Tibial artery (tissue), 4 donors: ENCODE measurements around the gene SULT2B1.
A peak's percentile ranks its signal among the peaks of the same experiment; 100 is the strongest.

Source experiments
- DNase-seq, 2 donors: peaks; one replicate each; pipeline ENCODE4 v3.0.0-alpha.2; 2019
- H3K27ac ChIP-seq, 2 donors: fragments of 200-600 bp; sonication (generic) in 1 of 2; 1 replicate in 1 of 2; 2 replicates in 1 of 2; pipeline ENCODE4 v1.5.1; 2018 to 2019; ENCODE audit warnings: mild to moderate bottlenecking in 1 of 2
- H3K27me3 ChIP-seq, 2 donors: fragments of 200-600 bp; sonication (generic) in 1 of 2; one replicate each; pipeline versions ENCODE4 v1.5.1 to v1.6.0; 2016 to 2019
- H3K36me3 ChIP-seq, 3 donors: fragments of 200-600 bp; sonication (generic) in 2 of 3; one replicate each; pipeline ENCODE4 v1.5.1; 2016 to 2019; ENCODE audit warnings: mild to moderate bottlenecking in 2 of 3
- H3K4me1 ChIP-seq, 4 donors: fragments of 200-600 bp; sonication (generic) in 2 of 4; 1 replicate in 3 of 4; 2 replicates in 1 of 4; pipeline ENCODE4 v1.5.1; 2016 to 2019
- H3K4me3 ChIP-seq, 2 donors: fragments of 200-600 bp; sonication (generic) in 1 of 2; 1 replicate in 1 of 2; 2 replicates in 1 of 2; pipeline ENCODE4 v1.5.1; 2018 to 2019; ENCODE audit warnings: mild to moderate bottlenecking in 2 of 2
- H3K9me3 ChIP-seq, 3 donors: fragments of 200-600 bp; sonication (generic) in 1 of 3; one replicate each; pipeline ENCODE4 v1.5.1; 2016 to 2019
- CTCF ChIP-seq, 2 experiments: fragments of 200-600 bp in 1 of 2; fragments of 450-650 bp in 1 of 2; IDR thresholded peaks; one replicate each; pipeline ENCODE4 v1.5.1; 2017 to 2019; ENCODE audit warnings: antibody characterized with exemption in 2 of 2, mild to moderate bottlenecking in 1 of 2, moderate library complexity in 1 of 2
- intact Hi-C: fragments of 100-400 bp; cut with DNase I; formaldehyde crosslinking; loops from one replicate; pipeline ENCODE4 v1.15.0; 2023; ENCODE audit warnings: low total_unique reads

Gene SULT2B1

GRCh38 chr19:48603001-48603400, 51.0 kb downstream of the SULT2B1 start:
- Histone ChIP-seq H3K36me3 (no peaks in the 10 kb centered on the region), H3K27me3 (peaks cover 0 to 34% of the 10 kb centered on the region in 2 donors), H3K4me3 (no peak overlapping the region), H3K4me1 (no peaks in the 10 kb centered on the region), H3K9me3 (no peaks in the 10 kb centered on the region), H3K27ac (no peak overlapping the region)
- DNase-seq = no peak
- TF ChIP-seq CTCF (IDR thresholded peaks at IDR 0.05) = no peak
- intact Hi-C loops = no loop called here

GRCh38 chr19:48603449-48603848, 51.5 kb downstream of the SULT2B1 start:
- intact Hi-C loops = no loop called here
- H3K9me3 ChIP-seq = no peaks in the 10 kb centered on the region
- TF ChIP-seq CTCF (IDR thresholded peaks at IDR 0.05) = no peak
- DNase-seq = no peak
- no peaks in the 10 kb centered on the region for H3K4me1 ChIP-seq
- no peak overlapping the region for H3K27ac ChIP-seq
- peaks cover 0 to 29% of the 10 kb centered on the region in 2 donors for H3K27me3 ChIP-seq
- H3K4me3 ChIP-seq = no peak overlapping the region
- no peaks in the 10 kb centered on the region for H3K36me3 ChIP-seq

GRCh38 chr19:48603850-48604249, 51.9 kb downstream of the SULT2B1 start:
- Histone ChIP-seq H3K36me3 (no peaks in the 10 kb centered on the region), H3K27me3 (peaks cover 0 to 25% of the 10 kb centered on the region in 2 donors), H3K4me1 (no peaks in the 10 kb centered on the region), H3K9me3 (no peaks in the 10 kb centered on the region), H3K4me3 (no peak overlapping the region), H3K27ac (no peak overlapping the region)
- intact Hi-C loops = no loop called here
- TF ChIP-seq CTCF (IDR thresholded peaks at IDR 0.05) = no peak
- DNase-seq = no peak

- H3K4me3 ChIP-seq = no peak within 1 kb of the TSS
- H3K4me1 ChIP-seq = no peaks in the 10 kb centered on the region
- no peak for TF ChIP-seq CTCF (IDR thresholded peaks at IDR 0.05)
- no peaks in the 10 kb centered on the region for H3K27me3 ChIP-seq
- H3K9me3 ChIP-seq = no peaks in the 10 kb centered on the region
- H3K27ac ChIP-seq = no peak within 1 kb of the TSS
- DNase-seq = peak in 1 of 2 donors; percentile 65
- H3K36me3 ChIP-seq = no peaks in the 10 kb centered on the region
- intact Hi-C loops = no loop called here
These were observed 54.7 kb downstream of the SULT2B1 start, which contains the start of gene SPACA4 for GRCh38 chr19:48606463-48607358. Gene SPACA4 (plus strand): TSS chr19:48606742. CDS start chr19:48606979, 237 bp downstream.

GRCh38 chr19:48607359-48607755, 55.4 kb downstream of the SULT2B1 start:
- Histone ChIP-seq H3K27ac (no peak overlapping the region), H3K4me3 (no peak overlapping the region), H3K27me3 (no peaks in the 10 kb centered on the region), H3K36me3 (no peaks in the 10 kb centered on the region), H3K4me1 (no peaks in the 10 kb centered on the region), H3K9me3 (no peaks in the 10 kb centered on the region)
- TF ChIP-seq CTCF (IDR thresholded peaks at IDR 0.05) = no peak
- no peak for DNase-seq
- intact Hi-C loops = no loop called here
